ENCODE data around the gene IP6K3.

The IP6K3 gene

DNA sequence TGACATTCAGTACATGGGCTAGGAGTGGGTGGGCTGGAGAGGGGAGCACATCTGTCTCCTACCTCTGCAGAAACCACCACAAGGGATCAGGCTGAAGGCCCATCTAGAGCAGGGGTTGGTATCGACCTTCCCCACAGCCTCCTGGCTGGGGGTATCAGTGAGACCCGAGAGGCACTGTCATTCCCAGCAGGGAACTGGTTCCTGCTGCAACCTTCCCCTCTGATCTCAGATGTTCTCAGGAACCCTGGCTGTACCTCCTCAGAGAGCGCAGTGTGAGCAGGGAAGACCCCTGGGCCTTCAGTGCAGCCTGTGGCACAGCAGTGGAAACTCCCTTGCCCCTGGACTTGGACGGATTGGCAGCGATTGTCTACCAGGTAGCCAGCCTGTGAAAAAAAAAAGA, 7.8 kb downstream of the IP6K3 start:
- DNase-seq = no peak

DNA sequence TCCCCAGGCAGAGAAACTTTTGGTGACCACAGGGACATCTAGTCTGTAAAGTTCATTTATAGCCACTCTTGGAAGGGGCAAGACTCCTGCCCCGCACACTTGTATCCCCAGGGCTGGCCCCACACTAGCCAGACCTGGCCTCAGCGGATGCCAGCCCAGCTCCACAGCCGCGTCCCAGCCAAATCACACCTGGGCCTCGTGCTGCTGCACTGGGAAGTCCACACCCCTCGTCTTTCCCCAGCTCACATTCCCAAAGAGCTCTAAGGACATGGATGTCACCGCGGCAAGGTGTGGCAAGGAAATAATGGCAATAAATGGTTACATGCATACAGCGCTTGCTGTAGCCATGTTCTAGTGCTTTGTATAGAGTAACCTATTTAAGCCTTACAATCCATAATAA, 8.6 kb downstream of the IP6K3 start:
- no peak for DNase-seq

GRCh38 chr6:33737267-33738026, 9.3 kb downstream of the IP6K3 start:
- DNase-seq = no peak

- no peak for DNase-seq
Measured at GRCh38 chr6:33735216-33735615, 11.5 kb downstream of the IP6K3 start.

DNA sequence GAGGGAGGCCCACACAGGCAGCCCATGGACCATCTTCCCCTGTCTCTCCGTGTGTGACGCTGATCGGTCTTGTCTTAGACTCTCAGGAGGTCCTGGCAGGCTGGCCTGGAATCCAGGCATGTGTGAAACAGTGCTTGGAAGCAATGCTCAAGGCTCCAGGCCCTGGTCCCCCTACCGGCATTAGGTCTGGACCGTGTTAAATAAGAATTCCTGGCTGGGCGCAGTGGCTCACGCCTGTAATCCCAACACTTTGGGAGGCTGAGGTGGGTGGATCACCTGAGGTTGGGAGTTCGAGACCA, 13.0 kb downstream of the IP6K3 start:
- DNase-seq = no peak

DNA sequence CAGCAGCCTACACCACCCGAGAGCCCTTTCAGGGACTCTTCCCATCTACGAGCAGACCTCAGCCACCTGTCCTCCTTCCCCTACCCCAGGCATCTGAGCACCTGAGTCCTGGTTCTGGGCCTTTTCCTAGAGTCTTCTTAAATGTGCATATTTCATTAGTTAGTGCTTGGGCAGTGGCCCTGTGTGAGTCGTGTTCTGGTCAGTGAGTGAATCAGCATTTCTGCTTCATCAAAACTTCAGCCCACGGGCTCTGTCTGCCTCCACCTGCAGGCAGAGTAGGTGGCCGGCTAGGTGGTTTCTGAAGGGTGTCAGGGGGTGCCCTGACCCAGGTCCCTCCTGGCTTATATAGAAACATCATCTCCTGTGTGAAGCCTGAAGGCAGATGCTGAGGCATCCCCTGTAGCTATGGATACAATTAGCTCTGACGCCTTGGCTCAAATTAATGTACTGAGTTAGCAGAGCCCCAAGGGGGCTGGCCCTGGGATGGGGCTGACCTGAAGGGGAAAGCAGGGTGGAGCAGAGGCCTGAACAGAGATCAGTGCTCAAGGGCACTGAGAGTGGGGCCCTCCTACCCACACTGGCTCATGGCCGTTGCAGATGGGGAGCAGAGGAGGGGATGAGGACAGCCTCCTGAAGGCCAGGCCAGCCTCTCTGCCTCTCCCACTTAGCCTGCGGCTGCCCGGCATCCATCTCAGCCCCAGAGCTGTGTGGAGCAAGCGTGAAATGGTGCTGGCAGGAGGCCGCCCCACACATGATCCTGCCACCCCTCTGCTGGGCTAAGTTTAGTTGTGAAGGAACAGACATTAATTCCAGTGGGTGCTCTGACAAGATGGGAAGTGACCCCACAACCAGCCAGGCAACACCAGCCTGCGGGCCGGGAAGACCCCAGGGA, 13.6 kb downstream of the IP6K3 start:
- no peak for DNase-seq

GRCh38 chr6:33732385-33732784, 14.3 kb downstream of the IP6K3 start:
- no peak for DNase-seq

- no peak for DNase-seq
Measured at GRCh38 chr6:33731751-33732282, 14.9 kb downstream of the IP6K3 start.

GRCh38 chr6:33731035-33731434, 15.7 kb downstream of the IP6K3 start:
- no peak for DNase-seq

GRCh38 chr6:33730611-33731010, 16.1 kb downstream of the IP6K3 start:
- no peak for DNase-seq

- DNase-seq = no peak
Measured at GRCh38 chr6:33729059-33729458, 17.6 kb downstream of the IP6K3 start.

- DNase-seq = no peak
Measured at GRCh38 chr6:33728438-33728837, 18.3 kb downstream of the IP6K3 start.

GRCh38 chr6:33727932-33728331, 18.8 kb downstream of the IP6K3 start:
- DNase-seq = no peak

- no peak for DNase-seq
Measured at GRCh38 chr6:33727126-33727525, 19.6 kb downstream of the IP6K3 start.

- no peak for DNase-seq
Measured at GRCh38 chr6:33726696-33727095, 20.0 kb downstream of the IP6K3 start.

GRCh38 chr6:33725891-33726673, 20.6 kb downstream of the IP6K3 start:
- no peak for DNase-seq

DNA sequence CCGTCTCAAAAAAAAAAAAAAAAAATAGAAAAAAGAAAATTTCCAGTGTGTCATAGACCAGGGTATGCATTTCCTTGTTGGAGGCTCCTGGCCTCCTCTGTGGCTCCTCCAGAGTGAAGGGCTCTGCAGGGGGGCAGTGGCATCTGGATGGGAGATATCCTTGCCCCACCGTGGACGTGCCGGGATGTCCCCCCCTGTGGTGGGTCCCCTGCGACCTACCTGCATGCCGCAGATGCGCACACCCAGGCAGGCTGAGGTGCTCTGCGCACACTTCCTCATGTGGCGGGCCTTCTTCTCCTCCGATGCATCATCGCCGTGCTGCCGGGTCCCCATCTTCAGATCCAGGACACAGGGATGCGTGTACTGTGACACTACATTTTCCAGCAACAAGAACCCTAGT, 21.5 kb downstream of the IP6K3 start:
- DNase-seq = no peak

GRCh38 chr6:33724102-33725023, 22.3 kb downstream of the IP6K3 start:
- no peak for DNase-seq

DNA sequence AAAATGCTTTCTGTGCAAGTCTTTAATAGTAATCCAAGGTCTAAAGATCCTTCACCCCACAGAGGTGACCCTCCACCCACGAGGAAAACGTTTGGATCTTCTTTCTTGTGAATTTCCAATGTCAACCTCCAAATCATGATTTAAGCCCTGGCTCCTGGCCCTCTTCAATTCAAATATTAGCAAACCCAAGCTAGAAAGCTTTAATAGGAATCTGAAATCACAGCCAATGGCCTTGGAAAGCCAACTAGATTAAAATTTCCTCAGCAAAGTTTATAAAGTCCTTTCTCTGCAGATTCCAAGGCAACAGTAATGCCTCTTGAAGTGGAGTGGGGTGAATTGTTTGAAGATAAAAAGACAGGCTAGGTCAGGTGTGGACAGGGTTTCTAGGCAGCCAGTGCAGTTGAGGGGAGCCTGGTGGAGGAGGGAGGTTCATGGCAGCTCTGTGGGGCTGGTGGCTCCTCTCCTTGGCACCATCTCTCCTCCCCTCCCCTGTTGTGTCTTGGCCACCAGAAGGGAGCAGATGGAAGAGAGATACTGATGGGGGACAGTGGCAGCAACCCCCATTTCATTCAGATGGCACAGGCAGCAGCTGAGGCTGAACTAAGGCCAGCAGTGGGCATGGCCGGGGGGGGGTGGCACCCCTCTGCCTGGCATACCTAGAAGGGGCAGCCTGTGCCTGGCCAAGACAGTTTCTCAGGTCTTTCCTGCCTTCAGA, 23.2 kb downstream of the IP6K3 start:
- DNase-seq = no peak

DNA sequence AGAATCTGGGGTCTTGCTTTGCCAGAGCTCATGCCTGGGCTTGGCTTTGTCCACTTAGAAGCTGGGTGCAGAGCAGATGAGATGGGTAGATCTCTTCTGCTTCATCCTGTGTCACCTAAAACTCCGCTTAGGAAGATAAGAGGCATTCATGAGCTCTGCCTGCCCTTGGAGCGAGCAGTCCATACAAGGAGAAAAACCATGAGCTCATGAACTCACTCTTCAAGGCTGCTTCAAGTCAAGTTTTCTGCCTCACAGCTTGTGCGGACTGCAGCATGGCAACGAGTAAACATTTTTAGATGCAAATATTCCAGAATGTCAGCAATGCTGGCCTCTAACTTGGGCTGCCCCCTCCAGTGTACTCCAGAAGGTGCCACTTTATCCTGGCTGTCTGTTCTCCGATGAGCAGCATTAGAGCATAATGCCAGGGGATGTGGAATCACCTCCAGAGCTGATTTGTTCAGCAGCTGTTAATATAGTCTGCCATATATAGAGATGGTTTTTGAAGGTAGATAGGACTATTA, 24.5 kb downstream of the IP6K3 start:
- no peak for DNase-seq

- DNase-seq = no peak
Measured at GRCh38 chr6:33721508-33721907, 25.2 kb downstream of the IP6K3 start.
